ENCODE data around the gene UBR1. TPM values are rescaled to one million over a fixed set of nuclear protein-coding genes. Genes with fewer than 3 reads are reported as not detected.

UBR1 gene
- polyA plus RNA-seq (2011; rRNA removed) (6.5 and 18.2 TPM in 2 replicates), polyA minus RNA-seq (2011; rRNA and poly(A)+ RNA removed) (15.4 and 15.9 TPM in 2 replicates)

DNA sequence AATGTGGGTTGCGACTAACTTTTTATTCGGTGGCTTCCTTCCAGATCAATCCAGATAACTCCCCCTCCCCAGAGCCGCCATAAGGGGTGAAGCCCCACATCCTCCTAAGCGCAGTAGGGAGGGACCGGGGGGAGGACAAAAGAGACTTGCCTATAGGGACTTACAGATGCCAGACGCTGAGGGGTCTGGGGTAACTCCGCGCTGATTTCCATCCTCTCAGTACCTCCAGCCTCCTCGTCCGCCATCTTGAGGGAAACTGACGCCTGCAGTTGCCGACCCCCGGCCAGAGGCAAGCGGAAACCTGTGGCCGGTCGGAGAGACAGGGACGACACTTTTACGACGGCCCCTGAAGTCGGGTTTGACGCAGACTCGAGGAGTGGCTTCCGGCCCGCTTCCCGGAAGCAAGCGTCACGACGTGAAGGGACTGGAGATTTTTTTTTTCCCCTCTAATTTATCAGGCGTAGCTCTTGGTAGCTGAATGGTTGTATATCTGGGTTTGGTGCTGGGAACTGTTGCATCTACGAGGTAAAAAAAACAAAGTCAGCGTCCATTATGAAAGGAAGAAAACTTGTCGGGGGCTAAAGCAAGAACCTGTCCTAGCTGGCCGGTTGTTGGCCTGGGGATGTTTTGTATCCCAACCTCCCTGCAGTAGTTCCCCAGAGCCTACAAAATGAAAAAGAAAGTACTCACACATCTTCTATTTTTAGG lies at the start of gene UBR1:
TSS of gene UBR1 (minus strand) at position 261 of the 708 bp plus-strand sequence. CDS start at position 245, 16 bp downstream.
- Histone ChIP-seq H3K4me3 (ENCODE audit: low read depth, low read length) (peak within 1 kb of the TSS; percentile 84), H3K36me3 (ENCODE audit: control insufficient read depth, insufficient read depth, low read length) (peaks cover 1% of the 10 kb centered on the region; the same call in 1 of the 2 replicates), H3K27me3 (ENCODE audit: control insufficient read depth, insufficient read depth, low read length) (no peaks in the 10 kb centered on the region)
- POLR2A ChIA-PET = no interaction called here
- CTCF ChIA-PET = interaction anchor here (0.6 to 1.5 kb wide), 2 partner anchors 17 to 1875 kb away, joined by 3 to 4 read pairs; partner anchors contain the start of gene CHP1
- peak; percentile 44 for DNase-seq (ENCODE audit: low read depth)
- TF ChIP-seq CTCF (IDR thresholded peaks at IDR 0.05; ENCODE audit: insufficient read depth, low read depth, low read length) = no peak

GRCh38 chr15:43153269-43153668 lies 47.4 kb upstream of the UBR1 start:
- CTCF ChIA-PET = interaction anchor here (0.7 kb wide), 1 partner anchor 1953 kb away, joined by 3 read pairs; no protein-coding TSS in a partner anchor
- no peak for TF ChIP-seq CTCF (IDR thresholded peaks at IDR 0.05; ENCODE audit: insufficient read depth, low read depth, low read length)
- no peak for DNase-seq (ENCODE audit: low read depth)
- no peaks in the 10 kb centered on the region for H3K27me3 ChIP-seq (ENCODE audit: control insufficient read depth, insufficient read depth, low read length)
- H3K4me3 ChIP-seq (ENCODE audit: low read depth, low read length) = no peak overlapping the region
- POLR2A ChIA-PET = no interaction called here
- no peaks in the 10 kb centered on the region for H3K36me3 ChIP-seq (ENCODE audit: control insufficient read depth, insufficient read depth, low read length)

DNA sequence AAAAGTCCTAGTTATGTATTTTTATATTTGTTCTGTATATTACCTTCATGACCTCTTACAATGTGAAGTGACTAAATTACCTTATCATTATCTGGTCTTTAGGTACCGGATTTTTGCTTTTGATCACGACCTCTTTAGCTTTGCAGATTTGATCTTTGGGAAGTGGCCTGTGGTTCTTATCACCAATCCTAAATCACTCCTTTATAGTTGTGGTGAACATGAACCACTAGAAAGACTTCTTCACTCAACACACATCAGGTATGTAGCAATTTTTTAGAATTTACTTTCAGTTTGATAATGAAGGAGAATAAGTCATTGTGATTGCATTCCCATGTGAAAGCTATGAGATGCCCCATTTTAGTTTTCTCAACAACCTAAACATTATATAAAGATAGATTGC lies 45.9 kb upstream of the UBR1 start:
- POLR2A ChIA-PET = no interaction called here
- TF ChIP-seq CTCF (IDR thresholded peaks at IDR 0.05; ENCODE audit: insufficient read depth, low read depth, low read length) = no peak
- CTCF ChIA-PET = no interaction called here
- Histone ChIP-seq H3K27me3 (ENCODE audit: control insufficient read depth, insufficient read depth, low read length) (no peaks in the 10 kb centered on the region), H3K36me3 (ENCODE audit: control insufficient read depth, insufficient read depth, low read length) (no peaks in the 10 kb centered on the region), H3K4me3 (ENCODE audit: low read depth, low read length) (no peak overlapping the region)
- DNase-seq (ENCODE audit: low read depth) = no peak

DNA sequence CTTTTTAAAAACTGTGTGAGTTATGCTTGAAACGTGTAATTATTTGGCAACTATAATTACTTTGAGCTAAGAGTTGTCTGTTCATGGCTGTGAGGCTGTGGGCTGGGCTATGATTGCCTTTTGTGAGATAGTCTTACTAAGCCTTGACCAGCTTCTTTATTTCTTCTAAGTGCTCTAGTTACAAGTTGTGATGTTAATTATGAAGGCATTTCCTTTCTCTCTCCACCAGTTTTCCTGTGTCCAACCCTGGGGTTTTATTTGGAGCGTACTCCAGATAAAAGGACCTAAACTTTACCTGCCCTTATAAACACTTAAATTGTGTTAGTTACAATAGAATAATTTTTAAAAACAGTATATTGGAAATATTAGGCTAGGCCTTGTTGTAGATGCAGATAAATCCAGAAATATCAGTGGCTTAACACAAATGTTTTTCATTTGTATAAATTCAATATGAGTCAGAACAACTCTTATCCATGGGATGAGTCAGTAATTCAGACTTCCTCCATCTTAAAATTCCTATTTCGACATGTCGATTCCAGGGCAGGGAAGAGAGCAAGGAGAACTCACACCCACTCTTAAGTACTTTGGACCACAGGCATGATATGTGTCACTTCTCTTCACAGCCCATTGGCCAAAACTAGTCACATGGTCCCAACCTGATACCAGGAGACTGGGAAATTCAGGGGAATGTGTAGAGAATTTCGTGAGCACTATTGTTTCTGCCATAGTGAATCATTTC lies 44.5 kb upstream of the UBR1 start:
- ChIA-PET POLR2A (no interaction called here), CTCF (no interaction called here)
- Histone ChIP-seq H3K36me3 (ENCODE audit: control insufficient read depth, insufficient read depth, low read length) (no peaks in the 10 kb centered on the region), H3K4me3 (ENCODE audit: low read depth, low read length) (no peak overlapping the region), H3K27me3 (ENCODE audit: control insufficient read depth, insufficient read depth, low read length) (no peaks in the 10 kb centered on the region)
- no peak for TF ChIP-seq CTCF (IDR thresholded peaks at IDR 0.05; ENCODE audit: insufficient read depth, low read depth, low read length)
- DNase-seq (ENCODE audit: low read depth) = peak; percentile 95

DNA sequence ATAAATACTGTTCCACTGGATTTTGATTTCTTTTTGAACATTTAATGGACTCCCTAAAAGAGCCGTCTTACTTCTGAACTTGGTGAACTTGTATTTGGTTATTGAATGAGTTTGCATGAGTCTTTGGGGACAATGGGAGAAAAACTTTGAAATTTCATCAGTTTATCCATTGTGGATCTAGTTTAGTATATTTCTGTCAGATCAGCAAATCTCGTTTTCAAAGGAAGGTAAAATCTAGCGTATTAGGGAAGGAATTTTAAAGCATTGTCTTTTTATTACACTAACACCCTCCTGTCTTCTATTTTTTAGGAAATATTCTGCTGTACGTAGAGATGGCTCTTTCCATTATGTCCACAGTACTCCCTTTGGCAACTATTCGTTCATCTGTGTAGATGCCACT lies 40.3 kb upstream of the UBR1 start:
- POLR2A ChIA-PET = no interaction called here
- no peak for DNase-seq (ENCODE audit: low read depth)
- no peaks in the 10 kb centered on the region for H3K36me3 ChIP-seq (ENCODE audit: control insufficient read depth, insufficient read depth, low read length)
- no peaks in the 10 kb centered on the region for H3K27me3 ChIP-seq (ENCODE audit: control insufficient read depth, insufficient read depth, low read length)
- no peak for TF ChIP-seq CTCF (IDR thresholded peaks at IDR 0.05; ENCODE audit: insufficient read depth, low read depth, low read length)
- no peak overlapping the region for H3K4me3 ChIP-seq (ENCODE audit: low read depth, low read length)
- CTCF ChIA-PET = no interaction called here

All from BJ (cell line).